Measurements from ENCODE around the gene ATP2C2. TPM values are rescaled to one million over a fixed set of nuclear protein-coding genes. Genes with fewer than 3 reads are reported as not detected.
A peak's percentile ranks its signal among the peaks of the same experiment; 100 is the strongest.

ATP2C2 gene
- total and polyA plus RNA-seq, 7 experiments from 2014 or later, result 0.20 TPM; not detected in 6

- peaks cover 0 to 6% (median 0%) of the 10 kb centered on the region in 11 donors for H3K9me3 Mint-ChIP-seq
- H3K27ac ChIP-seq (ENCODE audit: low read depth, low read length), result no peak overlapping the region
- H3K27ac Mint-ChIP-seq, result no peak overlapping the region
- H3K27me3 Mint-ChIP-seq, result no peaks in the 10 kb centered on the region
- CTCF ChIA-PET, result no interaction called here
- no peaks in the 10 kb centered on the region for H3K27me3 ChIP-seq (ENCODE audit: control insufficient read depth in 2 of 2, insufficient read depth in 2 of 2, low read length in 2 of 2)
- peaks cover 3 to 46% (median 21%) of the 10 kb centered on the region in 5 donors for H3K36me3 Mint-ChIP-seq
- no peaks in the 10 kb centered on the region for H3K4me1 ChIP-seq (ENCODE audit: control insufficient read depth in 2 of 2, insufficient read depth in 2 of 2, low read length in 2 of 2)
- H3K4me1 Mint-ChIP-seq, result peaks cover 0 to 22% (median 5%) of the 10 kb centered on the region in 7 donors
- POLR2A ChIA-PET, result interaction anchor here (0.7 kb wide), 1 partner anchor 115 kb away, joined by 4 read pairs; no protein-coding TSS in a partner anchor
- H3K4me3 Mint-ChIP-seq, result no peak overlapping the region
- intact Hi-C loops (cut with micrococcal nuclease), result loop anchor here in 1 of 2 donors (5.0 kb wide), 1 partner anchor 393 kb away; no protein-coding TSS in a partner anchor
- no peaks in the 10 kb centered on the region for H3K9me3 ChIP-seq (ENCODE audit: control insufficient read depth in 2 of 3, low read length in 3 of 3)
- no peak for ATAC-seq
- H3K4me3 ChIP-seq (ENCODE audit: low read length), result no peak overlapping the region
- peaks cover 0 to 40% (median 0%) of the 10 kb centered on the region in 3 experiments for H3K36me3 ChIP-seq (ENCODE audit: control insufficient read depth in 2 of 3, insufficient read depth in 3 of 3, low read length in 3 of 3)
- peak in 1 of 9 donors; percentile 16 for DNase-seq
Observed at GRCh38 chr16:84479716-84480450, 111.5 kb downstream of the ATP2C2 start.

DNA sequence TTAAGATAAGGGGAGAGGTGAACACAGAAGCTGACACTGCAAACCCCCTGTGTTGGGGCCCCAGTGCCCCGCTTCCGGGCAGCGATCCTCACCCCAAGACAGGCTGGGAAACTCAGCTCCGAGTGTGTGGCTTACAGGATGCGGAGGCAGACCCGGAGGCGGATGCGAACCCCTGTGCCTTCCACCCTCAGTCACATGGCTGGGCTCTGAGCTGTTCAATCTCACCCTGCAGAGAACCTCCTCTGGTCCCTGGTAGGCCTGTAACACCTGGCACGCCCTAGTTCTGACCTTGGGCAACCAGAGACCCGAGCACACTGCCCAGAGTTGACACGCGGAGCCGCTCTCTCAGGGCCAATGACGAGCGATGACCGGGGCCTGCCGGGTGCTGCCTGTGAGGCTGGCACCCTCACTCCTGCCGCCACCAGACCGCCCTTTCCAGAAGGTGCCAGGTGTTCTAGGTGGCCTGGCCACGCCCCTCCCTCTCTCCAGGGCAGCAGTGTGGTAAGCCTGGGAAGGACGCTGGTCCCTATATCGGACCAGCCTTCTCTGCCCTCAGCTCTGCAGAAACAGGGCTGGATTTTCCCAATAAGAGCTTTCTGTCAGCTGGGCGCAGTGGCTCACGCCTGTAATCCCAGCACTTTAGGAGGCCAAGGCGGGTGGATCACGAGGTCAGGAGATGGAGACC lies 112.9 kb downstream of the ATP2C2 start:
- Mint-ChIP-seq H3K4me1 (peaks cover 0 to 11% (median 0%) of the 10 kb centered on the region in 7 donors), H3K36me3 (peaks cover 0 to 45% (median 16%) of the 10 kb centered on the region in 5 donors), H3K27ac (no peak overlapping the region), H3K9me3 (no peaks in the 10 kb centered on the region), H3K27me3 (no peaks in the 10 kb centered on the region), H3K4me3 (no peak overlapping the region)
- H3K4me1 ChIP-seq (ENCODE audit: control insufficient read depth in 2 of 2, insufficient read depth in 2 of 2, low read length in 2 of 2), result no peaks in the 10 kb centered on the region
- CTCF ChIA-PET, result interaction anchor here (1.1 kb wide), 1 partner anchor 204 kb away, joined by 4 read pairs; no protein-coding TSS in a partner anchor
- H3K9me3 ChIP-seq (ENCODE audit: control insufficient read depth in 2 of 3, low read length in 3 of 3), result no peaks in the 10 kb centered on the region
- ATAC-seq (no peak), DNase-seq (peak in 1 of 9 donors; percentile 20)
- H3K4me3 ChIP-seq (ENCODE audit: low read length), result no peak overlapping the region
- no peaks in the 10 kb centered on the region for H3K27me3 ChIP-seq (ENCODE audit: control insufficient read depth in 2 of 2, insufficient read depth in 2 of 2, low read length in 2 of 2)
- POLR2A ChIA-PET, result no interaction called here
- intact Hi-C loops (cut with micrococcal nuclease), result loop anchor here in 1 of 2 donors (5.0 kb wide), 1 partner anchor 394 kb away; no protein-coding TSS in a partner anchor
- H3K27ac ChIP-seq (ENCODE audit: low read depth, low read length), result no peak overlapping the region
- peaks cover 0 to 43% (median 0%) of the 10 kb centered on the region in 3 experiments for H3K36me3 ChIP-seq (ENCODE audit: control insufficient read depth in 2 of 3, insufficient read depth in 3 of 3, low read length in 3 of 3)

GRCh38 chr16:84482001-84482891 lies 113.9 kb downstream of the ATP2C2 start:
- H3K27ac Mint-ChIP-seq, result no peak overlapping the region
- ATAC-seq (no peak), DNase-seq (peak in 1 of 9 donors; percentile 16)
- Histone ChIP-seq H3K36me3 (ENCODE audit: control insufficient read depth in 2 of 3, insufficient read depth in 3 of 3, low read length in 3 of 3) (peaks cover 0 to 52% (median 0%) of the 10 kb centered on the region in 3 experiments), H3K27me3 (ENCODE audit: control insufficient read depth in 2 of 2, insufficient read depth in 2 of 2, low read length in 2 of 2) (no peaks in the 10 kb centered on the region), H3K4me3 (ENCODE audit: low read length) (no peak overlapping the region), H3K27ac (ENCODE audit: low read depth, low read length) (no peak overlapping the region), H3K9me3 (ENCODE audit: control insufficient read depth in 2 of 3, low read length in 3 of 3) (no peaks in the 10 kb centered on the region), H3K4me1 (ENCODE audit: control insufficient read depth in 2 of 2, insufficient read depth in 2 of 2, low read length in 2 of 2) (no peaks in the 10 kb centered on the region)
- ChIA-PET CTCF (interaction anchor here (1.1 kb wide), 1 partner anchor 205 kb away, joined by 4 read pairs; no protein-coding TSS in a partner anchor), POLR2A (no interaction called here)
- H3K4me1 Mint-ChIP-seq, result peaks cover 0 to 7% (median 0%) of the 10 kb centered on the region in 7 donors
- H3K4me3 Mint-ChIP-seq, result no peak overlapping the region
- peaks cover 0 to 47% (median 19%) of the 10 kb centered on the region in 5 donors for H3K36me3 Mint-ChIP-seq
- H3K9me3 Mint-ChIP-seq, result no peaks in the 10 kb centered on the region
- intact Hi-C loops (cut with micrococcal nuclease), result loop anchor here in 1 of 2 donors (5.0 kb wide), 1 partner anchor 395 kb away; no protein-coding TSS in a partner anchor
- H3K27me3 Mint-ChIP-seq, result no peaks in the 10 kb centered on the region

DNA sequence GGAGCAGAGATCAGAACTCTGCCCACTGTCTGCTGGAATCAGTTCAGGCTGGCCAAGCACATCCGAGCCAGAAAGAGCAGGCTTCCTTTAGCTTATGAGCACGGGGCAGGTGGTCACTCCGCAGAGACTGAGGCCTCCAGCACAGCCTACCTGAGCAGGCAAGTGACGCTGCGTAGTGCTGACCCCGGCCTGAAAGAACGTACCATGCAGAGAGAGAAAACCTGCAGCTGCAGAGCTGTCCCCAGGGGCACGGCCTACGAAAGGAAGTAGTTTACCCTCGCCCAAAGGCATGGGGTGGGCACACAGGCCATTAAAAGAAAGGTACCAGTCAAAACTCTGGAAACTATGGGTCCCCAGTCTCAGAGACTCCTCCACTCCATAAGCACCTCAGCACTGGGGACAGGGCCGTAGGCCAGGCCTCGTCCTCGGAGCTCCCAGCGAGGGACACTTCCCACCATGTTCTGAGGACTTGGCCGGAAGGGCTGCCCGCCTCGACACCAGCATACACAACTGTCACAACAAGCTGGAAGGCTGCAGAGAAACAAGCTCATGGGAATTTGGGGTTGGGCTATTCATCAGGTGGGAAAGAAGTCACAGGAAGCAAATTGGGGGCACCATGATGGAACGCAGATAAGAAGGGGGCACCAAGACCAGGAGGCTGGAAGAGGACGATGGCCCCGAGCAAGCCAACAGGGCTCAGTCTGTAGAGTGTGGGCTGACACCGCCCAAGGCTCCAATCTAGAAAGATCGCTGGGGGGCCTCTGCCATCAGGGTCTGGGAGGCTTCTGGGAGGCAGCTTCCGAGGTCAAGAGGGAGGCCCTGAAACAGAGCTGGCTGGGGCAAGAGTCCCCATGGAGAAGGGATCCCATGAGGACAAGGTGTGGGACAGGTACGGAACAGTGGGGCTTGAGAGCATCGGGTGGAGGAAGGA lies 114.9 kb downstream of the ATP2C2 start:
- ATAC-seq (no peak), DNase-seq (peak in 1 of 9 donors; percentile 20)
- Histone ChIP-seq H3K4me1 (ENCODE audit: control insufficient read depth in 2 of 2, insufficient read depth in 2 of 2, low read length in 2 of 2) (no peaks in the 10 kb centered on the region), H3K9me3 (ENCODE audit: control insufficient read depth in 2 of 3, low read length in 3 of 3) (no peaks in the 10 kb centered on the region), H3K27ac (ENCODE audit: low read depth, low read length) (no peak overlapping the region), H3K4me3 (ENCODE audit: low read length) (no peak overlapping the region), H3K27me3 (ENCODE audit: control insufficient read depth in 2 of 2, insufficient read depth in 2 of 2, low read length in 2 of 2) (no peaks in the 10 kb centered on the region), H3K36me3 (ENCODE audit: control insufficient read depth in 2 of 3, insufficient read depth in 3 of 3, low read length in 3 of 3) (peaks cover 0 to 58% (median under 1%) of the 10 kb centered on the region in 3 experiments)
- Mint-ChIP-seq H3K27me3 (no peaks in the 10 kb centered on the region), H3K27ac (no peak overlapping the region), H3K4me3 (no peak overlapping the region), H3K36me3 (peaks cover 0 to 46% (median 14%) of the 10 kb centered on the region in 5 donors), H3K4me1 (peaks cover 0 to 7% (median 0%) of the 10 kb centered on the region in 7 donors), H3K9me3 (no peaks in the 10 kb centered on the region)
- ChIA-PET POLR2A (no interaction called here), CTCF (interaction anchor here (0.7 kb wide), 1 partner anchor 289 kb away, joined by 3 read pairs; no protein-coding TSS in a partner anchor)
- intact Hi-C loops (cut with micrococcal nuclease), result loop anchor here in 1 of 2 donors (5.0 kb wide), 1 partner anchor 396 kb away; no protein-coding TSS in a partner anchor

- ChIA-PET CTCF (interaction anchor here (0.7 kb wide), 1 partner anchor 289 kb away, joined by 3 read pairs; no protein-coding TSS in a partner anchor), POLR2A (no interaction called here)
- H3K27ac Mint-ChIP-seq, result no peak overlapping the region
- H3K27me3 Mint-ChIP-seq, result no peaks in the 10 kb centered on the region
- no peaks in the 10 kb centered on the region for H3K4me1 ChIP-seq (ENCODE audit: control insufficient read depth in 2 of 2, insufficient read depth in 2 of 2, low read length in 2 of 2)
- peaks cover 0 to 58% (median 4%) of the 10 kb centered on the region in 3 experiments for H3K36me3 ChIP-seq (ENCODE audit: control insufficient read depth in 2 of 3, insufficient read depth in 3 of 3, low read length in 3 of 3)
- peaks cover 0 to 45% (median 12%) of the 10 kb centered on the region in 5 donors for H3K36me3 Mint-ChIP-seq
- intact Hi-C loops (cut with micrococcal nuclease), result loop anchor here (1.0 to 5.0 kb wide), 2 partner anchors 207 to 397 kb away; no protein-coding TSS in a partner anchor
- ATAC-seq (no peak), DNase-seq (peak in 1 of 9 donors; percentile 17)
- no peak overlapping the region for H3K4me3 ChIP-seq (ENCODE audit: low read length)
- peaks cover 0 to 1% (median 0%) of the 10 kb centered on the region in 7 donors for H3K4me1 Mint-ChIP-seq
- H3K27me3 ChIP-seq (ENCODE audit: control insufficient read depth in 2 of 2, insufficient read depth in 2 of 2, low read length in 2 of 2), result no peaks in the 10 kb centered on the region
- no peaks in the 10 kb centered on the region for H3K9me3 ChIP-seq (ENCODE audit: control insufficient read depth in 2 of 3, low read length in 3 of 3)
- H3K9me3 Mint-ChIP-seq, result no peaks in the 10 kb centered on the region
- no peak overlapping the region for H3K4me3 Mint-ChIP-seq
- no peak overlapping the region for H3K27ac ChIP-seq (ENCODE audit: low read depth, low read length)
Observed at GRCh38 chr16:84483882-84484565, 115.7 kb downstream of the ATP2C2 start.

All from naive thymus-derived CD4-positive, alpha-beta T cell (primary cell).